HuH-7.5 (cell line): ENCODE data around the gene NLRP3.
A peak's percentile ranks its signal among the peaks of the same experiment; 100 is the strongest.
"Not testable (repeated sequence)": the region's sequence is repeated elsewhere in the genome, so short reads cannot be mapped to it uniquely, and the experiment has no call there.

Source experiments
- DNase-seq: peaks from one replicate; pipeline ENCODE4 v3.0.0; 2011; ENCODE audit warnings: low spot score

The NLRP3 gene

GRCh38 chr1:247469141-247469535 is 53.2 kb downstream of the NLRP3 start:
- DNase-seq, result no peak

- not testable (repeated sequence) for DNase-seq
Observed at GRCh38 chr1:247470942-247471429, 55.0 kb downstream of the NLRP3 start.

GRCh38 chr1:247471445-247472016 is 55.6 kb downstream of the NLRP3 start:
- DNase-seq, result no peak

GRCh38 chr1:247472035-247472434 is 56.1 kb downstream of the NLRP3 start:
- DNase-seq, result no peak

GRCh38 chr1:247474367-247474766 is 58.4 kb downstream of the NLRP3 start:
- DNase-seq, result no peak

GRCh38 chr1:247475793-247476192 is 59.8 kb downstream of the NLRP3 start:
- DNase-seq, result no peak

- DNase-seq, result not testable (repeated sequence)
Observed at GRCh38 chr1:247476328-247477058, 60.5 kb downstream of the NLRP3 start.

GRCh38 chr1:247482747-247483146 is 66.8 kb downstream of the NLRP3 start:
- DNase-seq, result no peak

- peak; percentile 11 for DNase-seq
Observed at GRCh38 chr1:247487057-247487456, 71.1 kb downstream of the NLRP3 start.

- DNase-seq, result no peak
Observed at GRCh38 chr1:247491328-247491727, 75.4 kb downstream of the NLRP3 start.

- DNase-seq, result no peak
Observed at GRCh38 chr1:247493106-247493505, 77.1 kb downstream of the NLRP3 start.

GRCh38 chr1:247494767-247495166 is 78.8 kb downstream of the NLRP3 start:
- no peak for DNase-seq

- no peak for DNase-seq
Observed at GRCh38 chr1:247496581-247497285, 80.8 kb downstream of the NLRP3 start.
